Hepatocyte (in vitro differentiated cells): ENCODE data around the gene SUGCT.

Experiments
- CTCF ChIP-seq: fragments of 200-600 bp; sonication (generic); IDR thresholded peaks from 2 replicates; pipeline ENCODE4 v1.5.1; 2016; ENCODE audit warnings: antibody characterized with exemption, mild to moderate bottlenecking; ENCODE audit not compliant: poor library complexity
- EZH2 ChIP-seq: fragments of 200-600 bp; sonication (generic); IDR thresholded peaks from 2 replicates; pipeline ENCODE4 v1.6.1; 2016; ENCODE audit warnings: antibody characterized with exemption, mild to moderate bottlenecking, borderline replicate concordance

- no peak for TF ChIP-seq CTCF
- no peak for TF ChIP-seq EZH2
Measured at GRCh38 chr7:40102897-40103296, 31.9 kb upstream of the SUGCT start.
